HG03558 (cell line): ENCODE data around the gene UNC13C.

Experiments
- ATAC-seq: cut with Tn5 transposase; IDR thresholded peaks from one replicate; pipeline ENCODE4 v1.9.1; 2021; ENCODE audit warnings: moderate number of reproducible peaks; ENCODE audit not compliant: unreplicated experiment; ENCODE audit errors: extremely low read depth

UNC13C gene

DNA sequence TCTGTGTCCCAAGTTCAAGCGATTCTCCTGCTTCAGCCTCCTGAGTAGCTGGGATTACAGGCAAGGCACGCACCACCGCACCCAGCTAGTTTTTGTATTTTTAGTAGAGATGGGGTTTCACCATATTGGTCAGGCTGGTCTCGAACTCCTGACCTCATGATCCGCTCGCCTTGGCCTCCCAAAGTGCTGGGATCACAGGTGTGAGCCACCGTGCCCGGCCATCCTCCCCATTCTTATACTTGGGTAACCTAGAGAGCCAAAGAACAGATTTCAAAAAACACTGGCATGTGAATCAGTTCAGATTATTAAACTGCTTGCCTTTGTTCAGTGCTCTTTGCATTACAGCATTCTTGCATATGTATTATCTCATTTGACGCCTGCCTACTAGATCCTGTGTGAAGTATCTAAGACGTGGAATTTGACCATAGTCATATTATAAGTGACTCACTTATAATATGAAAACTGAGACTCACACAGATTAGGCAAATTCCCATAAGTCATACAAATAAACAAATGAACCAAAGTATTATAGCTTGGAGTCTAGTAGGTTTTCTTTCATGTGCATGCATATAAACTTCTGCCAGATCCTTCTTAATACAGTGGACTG lies 123.5 kb downstream of the UNC13C start:
- ATAC-seq, result no peak

GRCh38 chr15:54102704-54103103 lies 124.5 kb downstream of the UNC13C start:
- no peak for ATAC-seq

DNA sequence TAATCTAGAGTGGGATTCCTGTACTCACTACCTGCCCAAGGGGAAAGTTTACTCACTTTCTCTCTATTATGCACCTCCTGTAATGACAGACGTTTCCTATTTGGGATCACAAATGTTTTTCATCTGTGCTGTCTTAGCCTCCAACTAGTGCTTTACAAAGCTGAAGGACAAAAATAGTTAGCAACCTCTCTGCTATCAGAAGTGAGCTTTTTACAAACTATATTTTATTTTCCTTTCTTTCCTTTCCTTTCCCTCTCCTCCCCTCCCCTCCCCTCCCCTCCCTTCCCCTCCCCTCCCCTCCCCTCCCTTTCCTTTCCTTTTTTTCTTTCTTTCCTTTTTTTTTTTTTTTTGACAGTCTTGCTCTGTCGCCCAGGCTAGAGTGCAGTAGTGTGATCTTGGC lies 130.8 kb downstream of the UNC13C start:
- ATAC-seq, result no peak

DNA sequence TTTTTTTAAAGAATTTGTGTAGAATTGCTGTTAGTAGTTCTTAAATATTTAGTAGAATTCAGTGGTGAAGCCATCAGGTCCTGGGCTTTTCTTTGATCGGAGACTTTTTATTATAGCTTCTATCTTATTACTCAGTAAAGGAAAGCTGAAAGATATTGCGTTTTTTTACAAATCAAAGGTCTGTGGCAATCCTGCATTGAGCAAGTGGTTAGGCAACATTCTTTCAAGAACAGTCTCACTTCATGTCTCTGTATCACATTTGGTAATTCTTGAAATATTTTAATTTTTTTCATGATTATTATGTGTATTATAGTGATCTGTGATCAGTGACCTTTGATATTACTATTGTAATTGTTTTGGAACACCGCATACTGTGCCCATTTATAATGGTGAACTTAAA lies 140.8 kb downstream of the UNC13C start:
- no peak for ATAC-seq

DNA sequence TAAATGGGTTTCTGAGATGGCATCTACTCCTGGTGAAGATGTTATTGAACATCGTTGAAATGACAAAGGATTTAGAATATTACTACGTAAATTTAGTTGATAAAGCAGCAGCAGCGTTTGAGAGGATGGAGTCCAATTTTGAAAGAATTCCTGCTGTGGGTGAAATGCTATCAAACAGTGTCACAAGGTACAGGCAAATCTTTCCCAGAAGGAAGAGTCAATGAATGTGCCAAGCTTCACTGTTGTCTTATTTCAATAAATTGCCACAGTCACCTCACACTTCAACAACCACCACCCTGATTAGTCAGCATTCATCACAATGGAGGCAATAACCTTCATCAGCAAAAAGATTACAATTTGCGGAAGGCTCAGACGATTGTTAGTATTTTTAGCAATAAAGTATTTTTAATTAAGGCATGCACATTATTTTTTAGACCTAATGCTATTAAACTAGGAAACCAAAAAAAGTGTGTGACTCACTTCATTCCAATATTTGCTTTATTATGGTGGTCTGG lies 142.8 kb downstream of the UNC13C start:
- ATAC-seq, result no peak

GRCh38 chr15:54127574-54127973 lies 149.3 kb downstream of the UNC13C start:
- no peak for ATAC-seq

- ATAC-seq, result no peak
Measured at GRCh38 chr15:54131410-54131809, 153.2 kb downstream of the UNC13C start.

DNA sequence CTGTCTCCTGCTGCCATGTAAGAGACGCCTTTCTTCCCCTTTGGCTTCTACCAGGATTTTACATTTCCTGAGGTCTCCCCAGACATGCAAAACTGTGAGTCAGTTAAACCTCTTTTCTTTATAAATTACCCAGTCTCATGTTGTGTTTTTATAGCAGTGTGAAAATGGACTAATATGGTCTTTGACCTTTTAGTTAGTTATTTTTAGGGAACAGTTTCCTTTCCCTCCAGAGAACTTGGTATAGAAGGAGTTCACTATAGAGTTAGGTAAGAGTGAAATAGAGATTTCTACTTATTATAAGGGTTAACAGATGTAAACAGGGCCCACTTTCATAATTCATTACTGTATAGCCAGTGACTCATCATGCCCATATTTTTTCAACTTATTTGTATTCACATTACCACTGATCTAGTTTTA lies 170.9 kb downstream of the UNC13C start:
- ATAC-seq, result no peak

DNA sequence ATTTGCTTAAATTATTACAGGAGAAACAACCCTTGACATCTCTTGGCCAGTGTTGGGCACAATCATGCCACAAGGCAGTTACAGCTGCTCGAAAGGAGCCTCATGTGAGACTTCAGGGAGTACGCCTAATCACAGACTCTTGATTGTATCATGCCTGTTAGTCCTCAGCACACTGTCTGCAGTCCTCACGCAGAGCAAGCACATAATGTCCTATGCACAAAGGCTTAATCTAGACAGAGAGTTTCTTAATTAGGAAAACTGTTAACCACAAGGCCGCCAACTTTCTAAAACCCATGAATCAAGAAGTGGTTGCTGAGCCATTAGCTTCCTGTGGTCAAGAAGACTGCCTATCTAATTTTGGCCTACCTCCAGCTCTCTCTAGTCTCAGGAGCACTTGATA lies 172.0 kb downstream of the UNC13C start:
- ATAC-seq, result no peak

DNA sequence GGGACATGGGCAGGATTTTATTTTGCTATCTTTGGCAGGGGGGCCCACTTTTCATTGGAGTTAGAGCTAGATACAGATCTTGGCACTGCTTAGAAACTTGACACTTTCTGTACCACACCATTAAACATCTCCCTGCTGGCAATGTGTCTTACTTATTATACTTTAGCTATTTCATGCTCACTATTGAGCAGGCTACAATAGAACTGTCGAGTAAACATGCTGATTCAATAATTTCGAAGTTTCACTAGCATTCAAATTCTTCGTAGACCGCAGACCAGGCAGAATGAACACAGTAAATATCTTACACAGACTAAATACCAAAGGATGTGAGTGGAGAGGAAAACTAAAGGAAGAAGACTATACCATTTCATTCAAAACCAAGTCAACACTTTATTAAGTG lies 180.8 kb downstream of the UNC13C start:
- no peak for ATAC-seq

DNA sequence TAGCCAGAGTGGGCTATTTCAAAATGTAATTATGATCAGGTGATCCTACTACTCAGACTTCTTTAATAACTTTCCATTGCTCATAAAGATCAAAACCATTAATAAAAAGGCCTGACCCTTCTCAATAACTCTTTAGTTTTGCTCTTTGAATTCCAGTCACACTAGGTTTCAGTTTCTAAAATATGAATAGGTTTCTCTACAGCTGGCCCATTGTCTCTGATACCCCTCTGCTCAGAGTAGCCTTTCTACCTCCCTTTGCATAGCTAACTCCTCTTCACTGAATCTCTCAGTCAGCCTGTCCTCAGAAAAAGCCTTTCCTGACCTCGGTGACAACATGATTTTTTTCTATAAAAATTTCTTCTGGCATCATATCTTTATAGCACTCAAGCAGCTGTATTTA lies 209.1 kb downstream of the UNC13C start:
- ATAC-seq, result no peak

DNA sequence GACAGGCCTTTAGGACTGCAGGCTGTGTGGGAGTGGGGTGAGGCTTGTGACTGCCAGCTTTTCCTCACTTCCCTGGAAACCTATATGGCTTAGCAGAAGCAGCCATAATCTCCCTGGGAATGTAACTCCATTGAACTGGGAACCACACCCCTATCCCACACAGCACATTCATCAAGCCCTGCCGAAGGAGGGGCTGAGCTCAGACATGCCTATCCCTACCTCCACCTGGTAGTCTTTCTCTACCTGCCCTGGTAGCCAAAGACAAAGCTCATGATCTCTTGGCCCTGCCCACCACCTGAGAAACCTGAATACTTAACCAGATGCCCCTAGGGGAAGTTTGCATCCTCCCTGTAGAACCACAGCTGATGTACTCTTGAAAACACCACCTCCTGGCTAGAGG lies 219.8 kb downstream of the UNC13C start:
- no peak for ATAC-seq

DNA sequence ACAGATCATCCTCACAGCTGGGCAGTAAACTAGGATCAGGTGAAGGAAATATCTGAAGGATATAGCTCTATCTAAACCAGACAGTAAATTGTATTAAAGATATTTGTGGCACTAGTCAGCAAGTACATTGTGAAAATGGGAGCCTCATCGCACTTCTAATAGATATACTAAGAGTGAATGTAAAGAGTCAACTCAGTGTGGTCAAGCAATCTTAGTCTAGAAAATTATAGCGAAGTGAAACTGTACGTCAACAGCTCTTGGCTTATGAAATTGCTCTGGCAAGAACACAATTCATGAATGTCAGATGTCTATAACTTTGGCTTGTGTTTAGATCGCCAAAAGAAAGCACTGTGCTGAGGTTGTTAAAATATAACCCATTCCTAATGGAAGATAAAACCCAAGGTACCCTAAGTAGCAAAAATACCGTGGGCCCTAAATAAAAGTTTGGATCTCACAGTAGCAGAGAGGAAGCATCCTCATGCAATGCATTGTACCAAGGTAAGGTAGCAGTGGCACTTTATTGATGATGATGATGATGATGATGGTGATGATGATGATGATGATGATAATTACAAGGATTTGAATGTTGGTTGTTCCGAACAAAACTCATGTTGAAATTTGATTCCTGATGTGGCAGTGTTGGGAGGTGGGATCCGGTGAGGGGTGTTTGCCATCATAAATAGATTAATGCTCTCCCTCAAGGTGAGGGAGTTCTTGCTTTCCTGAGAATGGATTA lies 228.5 kb downstream of the UNC13C start:
- ATAC-seq, result no peak

- no peak for ATAC-seq
Measured at GRCh38 chr15:54208786-54209185, 230.5 kb downstream of the UNC13C start.

- ATAC-seq, result no peak
Measured at GRCh38 chr15:54212635-54213034, 234.4 kb downstream of the UNC13C start.

- ATAC-seq, result no peak
Measured at GRCh38 chr15:54226455-54226854, 248.2 kb downstream of the UNC13C start.

DNA sequence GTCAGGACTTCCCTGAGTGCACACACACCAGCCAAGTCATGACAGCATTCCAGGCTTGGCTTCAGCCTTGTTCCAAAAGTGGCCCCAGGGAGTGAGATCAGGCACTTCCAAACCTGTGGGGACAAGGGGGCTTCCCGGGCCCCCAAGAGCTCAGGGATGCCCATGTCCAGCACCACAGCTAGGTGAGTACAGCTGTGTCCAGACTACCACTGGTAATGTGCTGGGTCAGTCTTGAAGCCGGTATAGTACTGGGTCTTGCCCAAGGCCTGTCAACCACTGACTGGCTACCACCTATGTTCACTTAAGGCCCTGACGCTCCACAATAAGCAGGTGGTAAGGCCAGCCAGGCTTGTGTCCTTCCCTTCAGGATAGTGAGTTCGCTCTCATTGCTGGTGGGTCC lies 249.3 kb downstream of the UNC13C start:
- ATAC-seq, result no peak

- no peak for ATAC-seq
Measured at GRCh38 chr15:54250326-54250725, 272.1 kb downstream of the UNC13C start.

- no peak for ATAC-seq
Measured at GRCh38 chr15:54256190-54256589, 277.9 kb downstream of the UNC13C start.

- ATAC-seq, result no peak
Measured at GRCh38 chr15:54273928-54274327, 295.7 kb downstream of the UNC13C start.

DNA sequence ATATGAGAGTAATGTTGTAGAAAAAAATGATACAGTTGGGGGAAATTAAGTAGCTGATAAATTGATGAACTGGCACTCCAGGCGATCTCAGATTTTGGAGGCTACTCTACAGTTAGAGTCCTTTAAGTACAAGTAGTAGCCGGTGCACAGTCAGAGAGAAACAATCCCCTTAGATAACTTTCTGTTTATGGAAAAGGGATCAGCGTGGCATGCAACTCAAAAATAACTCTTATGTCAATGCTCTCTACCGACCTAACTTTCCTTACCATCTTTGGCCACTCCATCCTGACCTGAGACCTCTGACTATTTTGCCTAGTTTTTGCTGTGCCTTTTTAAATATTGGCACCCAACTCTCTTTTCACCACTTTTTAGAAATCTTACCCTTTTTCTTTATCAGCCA lies 299.6 kb downstream of the UNC13C start:
- ATAC-seq, result no peak

- no peak for ATAC-seq
Measured at GRCh38 chr15:54280726-54281125, 302.5 kb downstream of the UNC13C start.
